ENCODE measurements around the gene MCL1.
"Not testable (repeated sequence)": the region's sequence is repeated elsewhere in the genome, so short reads cannot be mapped to it uniquely, and the experiment has no call there.

Gene MCL1

DNA sequence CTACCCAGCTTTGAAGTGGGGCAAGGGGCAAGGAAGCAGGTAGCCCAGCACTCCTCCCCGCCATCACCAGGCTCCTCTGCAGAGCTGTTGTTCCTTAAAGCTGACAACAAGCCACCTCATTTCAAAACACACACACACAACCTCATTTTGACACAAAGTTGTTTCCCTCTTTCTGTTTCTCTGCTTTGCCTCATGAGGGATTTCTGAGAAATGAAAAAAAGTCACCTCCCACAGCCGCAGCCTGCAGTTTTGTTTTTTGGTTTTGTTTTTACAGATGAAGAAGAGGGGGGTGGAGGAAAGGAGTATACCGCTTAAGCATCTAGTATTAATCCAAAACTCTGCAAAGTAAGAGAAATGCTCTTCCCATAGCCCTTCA is 12.1 kb downstream of the MCL1 start:
- peaks cover 13% of the 10 kb centered on the region for H3K36me3 ChIP-seq (ENCODE audit: insufficient read depth, low read length)
- H3K27ac ChIP-seq (ENCODE audit: low read depth, low read length, poor library complexity, severe bottlenecking): peak overlapping the region; percentile 99
- TF ChIP-seq EZH2 (IDR thresholded peaks at IDR 0.05; ENCODE audit: borderline replicate concordance, low read length): no peak
- TF ChIP-seq, protein P1, sequence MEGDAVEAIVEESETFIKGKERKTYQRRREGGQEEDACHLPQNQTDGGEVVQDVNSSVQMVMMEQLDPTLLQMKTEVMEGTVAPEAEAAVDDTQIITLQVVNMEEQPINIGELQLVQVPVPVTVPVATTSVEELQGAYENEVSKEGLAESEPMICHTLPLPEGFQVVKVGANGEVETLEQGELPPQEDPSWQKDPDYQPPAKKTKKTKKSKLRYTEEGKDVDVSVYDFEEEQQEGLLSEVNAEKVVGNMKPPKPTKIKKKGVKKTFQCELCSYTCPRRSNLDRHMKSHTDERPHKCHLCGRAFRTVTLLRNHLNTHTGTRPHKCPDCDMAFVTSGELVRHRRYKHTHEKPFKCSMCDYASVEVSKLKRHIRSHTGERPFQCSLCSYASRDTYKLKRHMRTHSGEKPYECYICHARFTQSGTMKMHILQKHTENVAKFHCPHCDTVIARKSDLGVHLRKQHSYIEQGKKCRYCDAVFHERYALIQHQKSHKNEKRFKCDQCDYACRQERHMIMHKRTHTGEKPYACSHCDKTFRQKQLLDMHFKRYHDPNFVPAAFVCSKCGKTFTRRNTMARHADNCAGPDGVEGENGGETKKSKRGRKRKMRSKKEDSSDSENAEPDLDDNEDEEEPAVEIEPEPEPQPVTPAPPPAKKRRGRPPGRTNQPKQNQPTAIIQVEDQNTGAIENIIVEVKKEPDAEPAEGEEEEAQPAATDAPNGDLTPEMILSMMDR (IDR thresholded peaks at IDR 0.05; ENCODE audit: low read length): no peak
- peaks cover 23% of the 10 kb centered on the region for H3F3A ChIP-seq (ENCODE audit: insufficient read depth, low read length)
- peak overlapping the region; percentile 44 for H3K4me3 ChIP-seq (ENCODE audit: low read depth, low read length, poor library complexity, severe bottlenecking)
- peak overlapping the region; percentile 69 for H3K4me2 ChIP-seq (ENCODE audit: low read length)
- H3K79me2 ChIP-seq (ENCODE audit: insufficient read depth, low read length): no peaks in the 10 kb centered on the region
- H3K27me3 ChIP-seq (ENCODE audit: insufficient read depth, low read length): no peaks in the 10 kb centered on the region
- no peaks in the 10 kb centered on the region for H3K9me2 ChIP-seq (ENCODE audit: low read depth, low read length)
- H3K9ac ChIP-seq (ENCODE audit: low read length): peak overlapping the region; percentile 50
- H2AFZ ChIP-seq (ENCODE audit: low read length): no peak overlapping the region
- peaks cover 92% of the 10 kb centered on the region for H3K4me1 ChIP-seq (ENCODE audit: insufficient read depth, low read length, severe bottlenecking)
- no peaks in the 10 kb centered on the region for H4K20me1 ChIP-seq (ENCODE audit: insufficient read depth, low read length)
- no peaks in the 10 kb centered on the region for H3K9me3 ChIP-seq (ENCODE audit: low read length)

DNA sequence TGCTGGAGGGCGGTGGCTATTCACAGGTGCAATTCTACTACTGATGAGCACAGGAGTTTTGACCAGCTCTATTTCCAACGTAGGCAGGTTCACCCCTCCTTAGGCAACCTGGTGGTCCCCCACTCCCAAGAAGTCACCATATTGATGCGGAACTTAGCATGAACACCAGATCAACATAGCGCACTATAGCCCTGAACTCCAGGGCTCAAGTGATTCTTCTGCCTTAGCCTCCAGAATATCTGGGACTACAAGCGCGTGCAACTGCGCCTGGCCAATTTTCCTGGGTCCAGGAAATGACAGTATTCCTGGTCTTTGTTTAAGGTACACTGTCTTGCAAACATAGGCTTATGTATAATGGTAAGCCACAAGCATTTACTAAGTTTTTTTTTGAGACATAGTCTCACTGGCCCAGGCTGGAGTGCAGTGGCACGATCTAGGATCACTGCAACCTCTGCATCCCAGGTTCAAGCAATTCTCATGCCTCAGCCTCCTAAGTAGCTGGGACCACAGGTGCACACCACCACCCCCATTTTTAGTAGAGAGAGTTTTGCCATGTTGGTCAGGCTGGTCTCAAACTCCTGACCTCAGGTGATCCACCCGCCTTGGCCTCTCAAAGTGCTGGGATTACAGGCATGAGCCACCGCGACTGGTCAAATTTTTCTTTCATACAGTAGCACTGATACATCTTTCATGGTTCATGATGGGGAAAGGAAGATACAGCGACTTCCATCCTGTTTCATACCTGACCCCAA is 12.6 kb downstream of the MCL1 start:
- Histone ChIP-seq H3K4me1 (ENCODE audit: insufficient read depth, low read length, severe bottlenecking) (peaks cover 98% of the 10 kb centered on the region), H3K4me2 (ENCODE audit: low read length) (peak overlapping the region; percentile 69), H3K9me2 (ENCODE audit: low read depth, low read length) (no peaks in the 10 kb centered on the region), H3K27ac (ENCODE audit: low read depth, low read length, poor library complexity, severe bottlenecking) (peak overlapping the region; percentile 99), H3K9ac (ENCODE audit: low read length) (peak overlapping the region; percentile 50), H3K36me3 (ENCODE audit: insufficient read depth, low read length) (peaks cover 7% of the 10 kb centered on the region), H3K27me3 (ENCODE audit: insufficient read depth, low read length) (no peaks in the 10 kb centered on the region), H3K79me2 (ENCODE audit: insufficient read depth, low read length) (no peaks in the 10 kb centered on the region), H3K9me3 (ENCODE audit: low read length) (no peaks in the 10 kb centered on the region), H2AFZ (ENCODE audit: low read length) (no peak overlapping the region), H4K20me1 (ENCODE audit: insufficient read depth, low read length) (no peaks in the 10 kb centered on the region), H3F3A (ENCODE audit: insufficient read depth, low read length) (peaks cover 23% of the 10 kb centered on the region), H3K4me3 (ENCODE audit: low read depth, low read length, poor library complexity, severe bottlenecking) (peak overlapping the region; percentile 44)
- TF ChIP-seq, protein P1 (IDR thresholded peaks at IDR 0.05; ENCODE audit: low read length): no peak
- no peak for TF ChIP-seq EZH2 (IDR thresholded peaks at IDR 0.05; ENCODE audit: borderline replicate concordance, low read length)

DNA sequence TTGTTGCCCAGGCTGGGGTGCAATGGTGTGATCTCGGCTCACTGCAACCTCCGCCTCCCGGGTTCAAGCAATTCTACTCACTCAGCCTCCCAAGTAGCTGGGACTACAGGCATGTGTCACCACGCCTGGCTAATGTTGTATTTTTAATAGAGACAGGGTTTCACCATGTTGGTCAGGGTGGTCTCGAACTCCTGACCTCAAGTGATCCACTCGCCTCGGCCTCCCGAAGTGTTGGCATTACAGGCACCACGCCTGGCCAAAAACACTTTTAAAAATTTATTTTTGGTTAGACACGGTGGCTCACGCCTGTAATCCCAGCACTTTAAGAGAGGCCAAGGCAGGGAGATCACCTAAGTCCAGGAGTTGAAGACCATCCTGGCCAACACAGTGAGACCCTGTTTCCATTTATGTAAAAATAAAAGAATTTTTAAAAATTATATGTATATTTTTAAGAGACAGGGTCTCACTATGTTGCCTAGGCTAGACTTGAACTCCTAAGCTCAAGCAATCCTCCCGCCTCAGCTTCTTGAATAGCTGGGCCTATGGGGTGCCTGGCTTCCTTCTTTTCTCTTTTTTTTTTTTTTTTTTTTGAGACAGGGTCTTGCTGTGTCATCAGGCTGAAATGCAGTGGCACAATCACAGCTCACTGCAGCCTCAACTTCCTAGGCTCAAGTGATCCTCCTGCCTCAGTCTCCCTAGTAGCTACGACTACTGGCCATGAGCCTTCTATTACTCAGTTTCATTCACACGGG is 14.0 kb downstream of the MCL1 start:
- H3K9me3 ChIP-seq (ENCODE audit: low read length); H3K9ac ChIP-seq (ENCODE audit: low read length); H3K36me3 ChIP-seq (ENCODE audit: insufficient read depth, low read length); H2AFZ ChIP-seq (ENCODE audit: low read length); H3K79me2 ChIP-seq (ENCODE audit: insufficient read depth, low read length); H3K9me2 ChIP-seq (ENCODE audit: low read depth, low read length); H3K27me3 ChIP-seq (ENCODE audit: insufficient read depth, low read length); H3K4me3 ChIP-seq (ENCODE audit: low read depth, low read length, poor library complexity, severe bottlenecking); H3K4me2 ChIP-seq (ENCODE audit: low read length); H4K20me1 ChIP-seq (ENCODE audit: insufficient read depth, low read length): not testable (repeated sequence)
- Histone ChIP-seq H3K27ac (ENCODE audit: low read depth, low read length, poor library complexity, severe bottlenecking) (peak overlapping the region; percentile 99), H3K4me1 (ENCODE audit: insufficient read depth, low read length, severe bottlenecking) (peaks cover 100% of the 10 kb centered on the region), H3F3A (ENCODE audit: insufficient read depth, low read length) (peaks cover 23% of the 10 kb centered on the region)
